Activated CD4-positive, alpha-beta T cell treated with anti-CD3 and anti-CD28 coated beads for 48 hours (primary cell): ENCODE results near the gene EEF1AKMT2.

ENCODE experiments used
- DNase-seq: peaks from one replicate; pipeline ENCODE4 v3.0.0-alpha.2; 2020

Gene EEF1AKMT2

DNA sequence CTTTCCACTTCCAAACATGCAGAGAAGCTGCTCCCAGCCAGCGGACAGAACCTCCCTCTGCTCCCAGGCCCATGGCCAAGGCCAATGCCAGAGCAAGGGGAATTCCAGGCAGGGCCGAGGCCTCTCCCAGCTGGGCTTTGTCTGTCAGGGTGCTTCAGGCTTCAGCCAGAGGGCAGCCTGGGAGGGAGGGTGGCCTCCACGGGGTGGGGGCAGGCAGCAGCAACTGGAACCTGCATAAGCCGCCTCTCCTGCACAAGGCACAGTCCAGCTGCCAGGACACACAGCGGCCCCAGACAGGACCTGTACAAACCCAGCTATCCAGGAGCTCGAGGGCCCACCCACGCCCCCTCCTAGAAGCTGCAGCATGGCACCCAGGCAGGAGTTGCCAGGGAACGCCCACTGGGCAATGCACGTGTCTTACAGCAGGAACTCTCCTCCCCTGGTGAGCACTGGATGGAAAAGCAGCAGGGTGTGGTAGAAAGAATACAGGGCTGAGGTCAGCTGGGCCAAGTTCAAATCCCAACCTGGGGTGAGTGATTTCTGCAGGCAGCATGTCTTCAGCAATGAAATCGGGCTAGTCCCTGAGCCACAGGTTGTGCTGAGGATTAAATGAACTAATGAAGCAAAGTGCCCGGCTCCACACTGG lies 55.1 kb downstream of the EEF1AKMT2 start:
- no peak for DNase-seq

DNA sequence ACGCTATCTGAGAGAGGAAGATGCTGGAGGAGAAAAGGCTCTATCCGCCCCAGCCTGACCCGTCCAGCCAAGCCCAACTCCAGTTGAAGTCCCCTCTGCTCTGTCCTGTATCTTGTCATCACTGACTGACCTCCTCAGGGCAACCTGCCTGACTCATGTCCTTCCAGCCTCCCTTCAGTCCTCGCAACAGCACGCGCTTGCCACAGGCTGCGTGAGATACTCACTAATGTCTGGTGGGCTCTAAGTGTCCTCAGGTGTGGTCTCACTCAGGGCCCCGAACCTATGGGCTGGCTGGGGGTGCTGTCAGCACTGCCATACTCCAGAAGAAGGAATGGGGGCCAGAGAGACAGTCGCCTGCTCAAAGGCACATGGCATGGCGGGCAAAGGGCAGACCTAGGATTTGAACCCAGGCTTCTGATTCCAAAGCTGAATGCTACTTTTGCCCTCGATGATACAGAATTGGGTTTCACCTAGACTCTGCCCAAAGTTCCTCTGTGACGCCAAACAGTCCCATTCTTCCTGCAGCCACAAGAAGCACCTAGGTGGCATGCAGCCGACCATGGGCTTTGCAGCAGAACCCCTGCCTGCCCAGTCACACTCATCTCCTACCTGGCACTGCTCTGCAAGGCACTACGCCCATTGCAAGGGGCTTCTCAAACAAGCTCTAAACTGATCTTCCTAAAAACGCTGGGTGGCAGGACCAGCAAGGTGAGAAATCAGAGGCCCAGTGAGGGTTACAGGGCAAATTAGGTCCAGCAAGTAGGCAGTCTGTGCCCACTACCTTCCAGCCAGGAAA lies 56.0 kb downstream of the EEF1AKMT2 start:
- no peak for DNase-seq

DNA sequence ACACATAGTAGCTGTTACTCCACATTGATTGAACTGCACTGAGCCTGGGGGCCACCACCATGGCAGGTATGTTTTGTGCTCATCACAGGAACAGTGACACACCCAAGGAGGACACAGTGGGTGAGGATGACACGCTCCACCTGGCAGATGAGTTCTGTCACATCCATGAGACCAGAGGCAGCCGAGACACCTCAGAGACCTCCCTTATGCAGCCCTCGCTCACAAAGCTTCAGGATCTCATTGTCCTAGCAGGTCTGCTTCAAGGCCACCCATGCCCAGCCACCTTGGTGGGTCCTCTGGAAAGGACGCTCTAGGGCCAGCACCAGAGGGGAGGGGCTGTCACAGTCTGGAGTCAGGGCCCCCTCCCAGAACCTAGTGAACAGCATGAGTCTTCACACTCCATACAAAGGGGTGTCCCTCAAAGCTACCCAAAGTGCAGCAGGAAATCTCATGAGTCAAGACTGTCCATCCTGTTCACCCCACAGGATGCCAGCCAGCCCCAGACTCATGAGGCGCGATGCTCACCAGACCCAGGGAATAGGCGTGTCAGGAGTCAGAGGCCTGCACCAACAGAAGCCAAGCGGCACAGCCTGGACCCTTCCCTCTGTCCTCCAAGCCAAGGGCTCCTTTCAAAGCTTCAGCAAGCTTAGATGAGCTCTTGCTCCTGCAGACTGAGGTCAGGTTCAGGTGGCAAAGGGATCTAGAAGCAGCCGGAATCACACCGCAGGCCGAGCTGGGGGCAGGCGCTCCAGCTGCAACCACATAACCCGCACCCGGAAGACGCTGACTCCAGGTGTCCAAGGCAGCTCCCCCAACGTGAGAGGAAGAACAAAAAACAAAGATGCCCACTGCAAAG lies 57.1 kb downstream of the EEF1AKMT2 start:
- peak; percentile 65 for DNase-seq

- no peak for DNase-seq
These were observed 58.0 kb downstream of the EEF1AKMT2 start for GRCh38 chr10:124733571-124734245.

GRCh38 chr10:124732931-124733570 lies 58.6 kb downstream of the EEF1AKMT2 start:
- DNase-seq = peak; percentile 83

DNA sequence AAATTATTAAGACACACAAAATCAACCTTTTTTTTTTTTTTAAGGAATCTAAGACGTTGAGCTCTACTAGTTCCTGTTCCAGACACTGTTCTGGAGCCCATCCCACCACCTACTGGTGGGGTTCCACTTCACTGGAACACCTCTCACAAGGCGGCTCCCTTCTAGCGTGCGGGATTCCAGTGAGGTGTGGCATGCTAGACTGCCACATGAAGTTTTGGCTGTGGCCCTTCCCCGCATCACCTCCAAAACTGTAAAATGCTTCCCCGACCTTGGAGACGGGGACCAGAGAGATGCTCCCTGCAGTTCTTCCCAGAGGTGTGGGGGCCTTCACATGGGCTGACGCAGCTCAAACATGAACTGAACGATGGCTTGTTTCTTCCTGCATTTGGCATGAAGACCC lies 60.1 kb downstream of the EEF1AKMT2 start:
- DNase-seq = no peak

- no peak for DNase-seq
These were observed 60.9 kb downstream of the EEF1AKMT2 start for GRCh38 chr10:124730790-124731189.

DNA sequence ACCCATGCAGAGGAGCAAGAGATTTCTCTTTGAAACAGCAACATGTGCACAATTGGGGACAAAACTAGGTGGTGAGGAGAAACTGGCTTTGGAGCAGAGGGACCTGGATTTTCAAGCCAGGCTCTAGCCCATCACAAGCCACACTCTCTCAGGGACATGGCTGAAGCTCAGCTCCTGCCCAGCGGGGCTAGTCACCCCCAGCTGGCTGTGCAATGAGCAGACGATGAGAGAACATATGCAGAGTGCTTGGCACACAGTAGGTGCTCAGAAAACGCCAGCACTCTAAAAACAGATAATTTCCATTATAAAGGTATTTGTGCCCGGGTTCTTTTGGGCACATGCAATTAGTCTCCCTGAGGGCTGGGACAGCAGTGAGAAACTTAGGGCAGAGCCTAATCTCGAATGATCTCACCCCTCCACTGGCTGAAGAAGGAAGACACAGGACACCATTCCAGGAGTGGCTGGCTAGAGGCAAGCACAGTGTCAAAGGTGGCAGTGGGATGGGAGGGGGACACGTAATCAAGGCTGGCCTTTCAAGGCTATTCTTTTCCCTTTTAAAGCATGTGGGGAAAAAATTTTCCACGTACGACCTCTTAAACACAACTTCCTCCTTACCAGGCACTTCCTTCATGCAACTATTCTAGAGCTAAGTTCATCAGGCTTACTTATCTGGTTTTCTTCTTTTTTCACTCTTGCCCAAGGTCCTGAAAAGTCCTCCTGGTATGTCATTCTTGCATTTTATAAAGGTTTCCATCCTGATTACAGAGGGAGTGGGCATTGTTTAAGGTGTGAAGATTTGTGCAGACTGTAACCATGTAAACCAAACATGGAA lies 62.6 kb downstream of the EEF1AKMT2 start:
- DNase-seq = no peak

DNA sequence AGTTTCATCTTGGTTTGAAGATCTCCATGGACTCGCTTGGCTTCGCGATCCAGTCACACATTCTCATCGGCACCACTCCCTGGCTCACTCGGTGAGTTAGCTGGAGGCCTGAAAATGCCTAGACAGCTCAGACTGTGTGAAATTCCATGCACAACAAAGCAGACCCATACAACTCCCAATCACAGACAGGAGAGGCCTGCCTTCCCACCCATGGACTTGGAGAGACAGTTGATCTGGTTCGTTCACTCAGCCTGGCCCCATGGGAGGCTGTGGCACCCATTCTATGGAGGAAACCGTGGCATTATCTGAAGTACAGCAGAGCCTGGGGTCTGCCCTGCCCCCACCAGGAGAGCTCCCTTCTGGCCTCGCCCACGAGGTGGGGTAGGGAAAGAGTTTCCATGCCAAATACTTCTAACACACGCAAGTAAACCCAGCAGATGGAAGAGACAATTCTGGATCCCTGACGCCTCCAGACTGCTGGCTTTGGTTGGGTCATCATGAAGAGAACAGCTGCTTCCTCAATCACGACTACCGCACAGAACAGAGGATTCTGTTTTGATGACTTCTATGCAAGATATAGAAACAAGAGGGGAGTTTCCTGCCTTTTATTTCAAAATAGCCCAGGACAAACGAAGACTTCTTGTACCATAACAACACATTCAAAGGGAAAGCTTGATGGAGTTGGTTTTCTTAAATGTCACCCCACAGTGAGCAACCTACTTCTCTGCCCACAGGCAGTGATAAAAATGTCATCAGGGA lies 63.4 kb downstream of the EEF1AKMT2 start:
- DNase-seq = peak; percentile 45

DNA sequence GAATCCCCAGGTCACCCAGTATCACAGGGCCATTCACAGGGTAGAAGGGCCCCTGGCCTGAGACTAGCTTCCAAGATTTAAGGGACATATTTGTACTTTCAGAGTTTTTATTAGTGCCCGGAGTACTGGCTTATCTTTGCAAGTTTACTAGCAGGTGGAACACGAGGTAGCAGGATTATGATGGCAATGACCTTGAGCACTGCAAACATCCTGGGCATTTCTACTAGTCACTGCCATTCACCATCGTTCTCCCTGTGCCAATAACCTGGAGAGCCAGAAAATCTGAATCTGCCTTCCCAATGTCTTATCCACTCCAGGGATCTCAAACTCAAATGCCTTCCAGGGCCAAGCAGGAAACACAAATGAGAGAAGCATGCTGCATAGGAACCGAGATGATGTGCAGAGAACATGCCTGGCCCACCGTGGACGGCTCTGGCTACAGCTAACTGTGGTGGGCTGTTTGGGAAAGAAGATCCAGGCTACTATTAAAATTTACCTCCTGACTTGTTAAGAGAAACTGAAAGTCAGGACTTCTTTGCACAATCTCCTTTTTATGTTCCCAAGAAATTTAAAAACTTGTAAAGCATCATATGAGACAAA lies 64.2 kb downstream of the EEF1AKMT2 start:
- no peak for DNase-seq

DNA sequence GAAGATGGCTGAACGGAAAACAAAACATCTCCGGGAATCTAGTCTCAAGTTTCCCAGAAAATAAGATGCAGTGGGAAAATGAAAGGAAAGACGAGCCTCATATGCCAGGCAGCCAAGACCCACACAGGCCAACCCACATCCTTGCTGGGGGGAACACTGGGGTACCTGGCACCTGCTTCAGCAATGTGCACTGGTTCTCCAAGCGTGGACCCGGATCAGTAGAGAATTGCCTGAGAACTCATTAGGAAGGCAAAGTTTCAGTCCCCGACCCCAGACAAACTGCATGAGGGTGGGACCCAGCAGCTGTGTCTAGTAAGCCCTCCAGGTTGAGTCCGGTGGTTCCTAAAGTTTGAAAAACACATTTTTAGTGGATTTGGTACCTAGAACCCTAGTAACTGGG lies 65.9 kb downstream of the EEF1AKMT2 start:
- no peak for DNase-seq

DNA sequence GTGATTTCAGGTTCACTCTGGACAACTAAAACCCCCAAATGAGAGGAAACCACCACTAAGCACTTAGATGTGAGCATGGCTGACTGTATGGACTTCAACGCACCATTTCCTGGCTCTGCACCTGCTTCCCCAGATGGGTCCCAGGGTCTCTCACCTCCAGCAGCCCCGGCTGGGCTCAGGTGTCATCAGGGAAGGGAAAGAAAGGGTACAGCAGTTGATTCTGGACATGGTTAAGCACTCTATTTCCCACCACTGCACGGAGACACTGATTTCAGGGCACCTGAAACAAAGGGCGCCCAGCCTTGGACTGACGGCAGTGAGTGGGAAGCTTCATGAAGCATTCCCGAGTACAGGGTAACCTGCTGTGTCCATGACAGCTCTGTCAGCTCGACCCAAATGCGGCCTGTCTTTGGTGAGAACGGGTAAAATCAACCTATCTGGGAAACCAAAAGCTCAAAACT lies 66.5 kb downstream of the EEF1AKMT2 start:
- no peak for DNase-seq

GRCh38 chr10:124724279-124725027 lies 67.2 kb downstream of the EEF1AKMT2 start:
- no peak for DNase-seq

GRCh38 chr10:124723826-124724225 lies 67.9 kb downstream of the EEF1AKMT2 start:
- no peak for DNase-seq

GRCh38 chr10:124722798-124723783 lies 68.6 kb downstream of the EEF1AKMT2 start:
- DNase-seq = peak; percentile 75

DNA sequence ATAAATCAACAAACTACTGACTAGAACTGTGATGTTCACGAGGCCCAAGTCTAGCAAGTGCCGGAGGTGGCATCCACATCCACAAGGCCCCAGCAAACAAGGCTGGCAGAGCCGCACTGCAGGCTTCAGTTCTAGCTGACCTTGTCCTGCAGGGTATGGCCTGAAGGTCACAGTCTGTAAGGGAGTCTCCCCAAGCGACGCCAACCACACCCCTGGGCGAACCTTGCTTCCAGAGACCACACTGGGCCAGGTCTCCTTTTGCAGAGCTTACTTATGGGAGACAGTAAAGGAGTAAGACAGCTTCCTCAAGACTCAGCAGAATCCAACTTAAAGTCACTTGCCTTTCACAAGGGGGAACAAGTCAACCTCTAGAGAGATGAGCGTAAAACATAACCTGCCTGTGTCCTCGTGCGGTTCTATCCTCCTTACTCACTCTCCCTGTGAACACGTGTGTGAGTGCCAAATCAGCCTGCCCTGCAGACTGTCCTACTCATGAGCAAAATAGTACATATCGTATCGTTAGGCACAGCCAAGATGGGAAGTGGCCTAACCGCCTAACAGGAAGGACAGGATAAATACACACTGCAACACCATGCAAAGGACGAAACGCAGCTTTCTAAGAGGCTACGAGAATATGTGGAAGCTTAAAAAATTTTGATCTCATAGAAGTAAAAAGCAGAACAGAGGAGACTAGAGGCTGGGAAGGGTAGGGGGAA lies 70.2 kb downstream of the EEF1AKMT2 start:
- DNase-seq = no peak

GRCh38 chr10:124719213-124719851 lies 72.4 kb downstream of the EEF1AKMT2 start:
- peak; percentile 80 for DNase-seq
